HUES48 (cell line): ENCODE data around the gene PPM1L.

ENCODE experiments used
- H3K27ac ChIP-seq: one replicate; pipeline ENCODE4 v1.7.0; 2013; ENCODE audit warnings: low read depth, low read length, inconsistent platforms
- H3K27me3 ChIP-seq: 2 replicates; pipeline ENCODE4 v1.6.1; 2013; ENCODE audit warnings: mild to moderate bottlenecking, low read length; ENCODE audit not compliant: control insufficient read depth, insufficient read depth
- H3K36me3 ChIP-seq: 2 replicates; pipeline ENCODE4 v1.6.1; 2013; ENCODE audit warnings: low read length; ENCODE audit not compliant: control insufficient read depth, insufficient read depth
- H3K4me1 ChIP-seq: 2 replicates; pipeline ENCODE4 v1.6.1; 2013; ENCODE audit warnings: mild to moderate bottlenecking, low read length; ENCODE audit not compliant: control insufficient read depth, insufficient read depth
- H3K4me3 ChIP-seq: 2 replicates; pipeline ENCODE4 v1.5.1; 2013; ENCODE audit warnings: mild to moderate bottlenecking, low read depth, low read length
- H3K9ac ChIP-seq: 2 replicates; pipeline ENCODE4 v1.6.1; 2013; ENCODE audit warnings: mild to moderate bottlenecking, low read depth, low read length, moderate library complexity
- H3K9me3 ChIP-seq: 2 replicates; pipeline ENCODE4 v1.6.1; 2013; ENCODE audit warnings: low read length; ENCODE audit not compliant: control insufficient read depth, insufficient read depth

PPM1L gene

DNA sequence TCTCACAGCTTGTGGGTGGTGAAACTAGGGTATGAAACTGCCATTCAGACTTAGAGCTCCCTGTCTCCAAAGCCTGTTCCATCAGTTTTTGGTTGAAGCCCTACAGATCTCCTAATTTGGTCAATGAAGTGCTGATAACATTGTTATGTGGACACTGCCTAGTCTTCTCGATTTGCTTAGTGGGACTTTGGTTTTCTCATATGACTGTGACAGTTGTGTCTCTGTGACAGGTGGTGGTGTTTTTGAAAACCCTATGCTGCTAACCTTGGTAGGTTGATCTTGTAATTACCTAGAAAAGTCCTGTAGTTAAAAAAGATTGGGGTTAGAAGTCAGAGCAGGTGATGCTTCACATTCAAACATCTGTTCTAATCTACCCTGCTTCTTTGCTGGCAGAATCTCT lies 9.2 kb downstream of the PPM1L start:
- H3K27ac ChIP-seq = no peak overlapping the region
- no peak overlapping the region for H3K9ac ChIP-seq
- no peaks in the 10 kb centered on the region for H3K4me1 ChIP-seq
- no peaks in the 10 kb centered on the region for H3K36me3 ChIP-seq
- no peaks in the 10 kb centered on the region for H3K9me3 ChIP-seq
- H3K27me3 ChIP-seq = no peaks in the 10 kb centered on the region
- H3K4me3 ChIP-seq = no peak overlapping the region

DNA sequence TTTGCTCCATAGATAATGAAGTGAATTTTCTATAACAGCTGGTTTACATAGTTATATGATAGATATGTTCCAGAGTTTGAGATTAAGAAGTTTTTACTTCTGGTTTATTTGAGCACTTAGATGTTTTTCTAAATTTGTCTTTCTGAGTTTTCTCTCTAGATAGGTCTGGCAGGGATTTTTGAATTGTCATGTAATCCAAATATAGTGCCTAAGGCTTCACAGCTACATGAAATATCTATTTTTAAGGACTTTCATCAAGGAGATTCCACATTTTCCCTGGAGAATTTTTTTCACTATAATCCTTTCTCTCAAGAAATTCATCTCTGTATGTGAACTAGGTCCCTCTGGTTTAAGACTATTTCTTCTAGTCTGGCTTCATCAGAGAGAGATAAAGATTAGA lies 12.0 kb downstream of the PPM1L start:
- Histone ChIP-seq H3K9ac (no peak overlapping the region), H3K4me3 (no peak overlapping the region), H3K36me3 (no peaks in the 10 kb centered on the region)

DNA sequence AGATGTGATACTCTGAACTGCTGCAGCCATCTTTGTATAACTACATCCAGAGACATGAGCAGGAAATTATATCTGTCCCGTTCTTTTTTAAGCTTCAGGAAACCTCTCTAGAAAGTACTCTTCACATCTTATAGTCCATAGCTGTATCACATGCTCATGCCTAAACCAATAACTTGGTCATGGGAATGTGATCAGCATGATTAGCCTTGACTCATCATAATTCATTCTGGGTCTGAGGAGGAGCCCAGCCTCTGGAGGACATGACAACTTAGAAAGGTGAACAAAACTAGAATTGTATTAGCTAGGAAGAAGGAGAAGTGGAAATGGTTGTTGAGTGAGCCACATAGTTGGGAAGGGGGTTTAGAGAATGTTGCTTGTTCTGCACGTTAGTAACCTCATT lies 12.9 kb downstream of the PPM1L start:
- Histone ChIP-seq H3K27me3 (no peaks in the 10 kb centered on the region), H3K4me1 (no peaks in the 10 kb centered on the region), H3K27ac (no peak overlapping the region), H3K9me3 (no peaks in the 10 kb centered on the region), H3K9ac (no peak overlapping the region), H3K4me3 (no peak overlapping the region), H3K36me3 (no peaks in the 10 kb centered on the region)

More for the DNA sequence above, 12.0 kb downstream of the PPM1L start:
- no peaks in the 10 kb centered on the region for H3K27me3 ChIP-seq
- no peaks in the 10 kb centered on the region for H3K9me3 ChIP-seq
- no peak overlapping the region for H3K27ac ChIP-seq
- H3K4me1 ChIP-seq = no peaks in the 10 kb centered on the region

DNA sequence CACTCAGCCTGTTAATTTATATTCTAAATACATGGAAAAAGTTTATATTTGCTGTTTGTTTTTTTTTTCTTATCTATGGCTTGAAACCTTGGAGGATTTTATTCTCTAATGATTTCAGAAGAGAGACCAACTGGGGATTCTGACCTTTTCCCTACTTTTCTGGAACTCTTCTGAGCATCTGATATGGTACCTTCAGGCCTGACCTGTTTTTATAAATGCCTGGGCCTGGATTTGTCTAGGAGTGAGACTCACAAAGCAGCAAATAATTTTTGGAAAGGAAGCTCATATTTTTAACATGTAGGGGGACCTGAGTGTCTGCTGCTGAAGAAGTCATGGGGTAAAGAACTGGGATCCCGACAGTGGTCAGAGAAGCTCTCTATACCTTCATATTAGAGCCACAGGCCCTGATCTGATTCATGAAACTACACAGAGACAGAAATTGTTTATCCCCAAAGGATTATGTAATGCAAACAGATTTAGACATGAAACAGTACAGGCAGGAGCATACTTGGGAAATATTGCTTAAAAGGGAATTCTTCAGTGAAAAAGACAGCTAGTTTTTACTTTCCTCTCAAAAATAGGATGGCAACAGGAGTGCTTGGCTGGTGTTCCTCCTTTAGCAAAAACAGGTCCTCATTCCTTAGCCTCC lies 15.9 kb downstream of the PPM1L start:
- H3K9me3 ChIP-seq = no peaks in the 10 kb centered on the region
- H3K9ac ChIP-seq = no peak overlapping the region
- H3K4me1 ChIP-seq = no peaks in the 10 kb centered on the region
- H3K27me3 ChIP-seq = no peaks in the 10 kb centered on the region
- no peaks in the 10 kb centered on the region for H3K36me3 ChIP-seq
- H3K27ac ChIP-seq = no peak overlapping the region
- no peak overlapping the region for H3K4me3 ChIP-seq

- Histone ChIP-seq H3K4me3 (no peak overlapping the region), H3K27me3 (no peaks in the 10 kb centered on the region), H3K36me3 (no peaks in the 10 kb centered on the region), H3K9ac (no peak overlapping the region), H3K27ac (no peak overlapping the region), H3K9me3 (no peaks in the 10 kb centered on the region), H3K4me1 (no peaks in the 10 kb centered on the region)
These were observed 17.7 kb downstream of the PPM1L start for GRCh38 chr3:160773722-160774121.

- no peak overlapping the region for H3K4me3 ChIP-seq
- H3K9ac ChIP-seq = no peak overlapping the region
- H3K27ac ChIP-seq = no peak overlapping the region
- no peaks in the 10 kb centered on the region for H3K4me1 ChIP-seq
- no peaks in the 10 kb centered on the region for H3K36me3 ChIP-seq
- no peaks in the 10 kb centered on the region for H3K9me3 ChIP-seq
- H3K27me3 ChIP-seq = no peaks in the 10 kb centered on the region
These were observed 18.1 kb downstream of the PPM1L start for GRCh38 chr3:160774172-160774571.

DNA sequence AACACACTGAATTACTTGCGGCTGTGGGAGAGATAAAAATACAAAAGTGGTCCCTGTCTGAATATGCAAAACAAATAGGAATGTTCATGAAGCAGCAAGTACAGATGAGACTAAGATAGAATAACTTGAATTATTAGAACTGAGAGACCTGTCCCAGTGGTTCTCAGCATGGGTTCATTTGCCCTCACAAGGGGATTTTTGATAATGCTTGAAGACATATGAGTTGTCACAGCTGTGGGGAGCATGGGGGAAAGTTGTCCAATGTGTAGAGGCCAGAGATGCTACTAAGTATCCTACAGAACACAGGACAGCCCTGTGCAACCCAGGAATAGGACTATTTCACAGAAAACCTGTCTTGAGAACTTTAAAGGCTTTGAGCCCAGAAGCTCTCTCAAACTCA lies 22.4 kb downstream of the PPM1L start:
- Histone ChIP-seq H3K36me3 (no peaks in the 10 kb centered on the region), H3K9me3 (no peaks in the 10 kb centered on the region)

DNA sequence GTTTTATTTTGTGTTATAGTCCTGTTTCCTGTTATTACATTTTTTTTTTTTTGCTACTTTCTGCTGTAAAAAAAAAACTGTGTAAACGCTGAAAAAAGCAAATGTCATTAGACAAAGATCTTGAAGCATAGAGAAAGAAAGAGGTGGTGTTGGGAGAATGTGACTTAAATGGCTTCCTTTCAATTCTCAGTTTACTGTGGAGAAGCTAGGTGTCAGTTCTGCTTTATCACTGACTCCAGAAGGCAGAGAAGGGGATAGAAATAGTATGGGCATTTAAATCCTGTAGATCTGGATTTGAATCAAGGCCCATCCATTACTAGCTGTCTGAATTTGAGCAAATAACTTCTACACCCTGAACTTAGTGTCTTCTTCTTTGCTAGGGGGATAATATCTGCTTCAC lies 23.0 kb downstream of the PPM1L start:
- Histone ChIP-seq H3K9ac (no peak overlapping the region), H3K36me3 (no peaks in the 10 kb centered on the region), H3K4me3 (no peak overlapping the region), H3K27me3 (no peaks in the 10 kb centered on the region), H3K27ac (no peak overlapping the region), H3K4me1 (peaks cover under 1% of the 10 kb centered on the region; the same call in 1 of the 2 replicates), H3K9me3 (no peaks in the 10 kb centered on the region)

More for the DNA sequence above, 22.4 kb downstream of the PPM1L start:
- Histone ChIP-seq H3K4me1 (no peaks in the 10 kb centered on the region), H3K27me3 (no peaks in the 10 kb centered on the region), H3K27ac (no peak overlapping the region), H3K9ac (no peak overlapping the region), H3K4me3 (no peak overlapping the region)

- no peak overlapping the region for H3K9ac ChIP-seq
- no peaks in the 10 kb centered on the region for H3K9me3 ChIP-seq
- H3K4me1 ChIP-seq = peaks cover 11% of the 10 kb centered on the region
- H3K27me3 ChIP-seq = no peaks in the 10 kb centered on the region
- H3K27ac ChIP-seq = no peak overlapping the region
- no peaks in the 10 kb centered on the region for H3K36me3 ChIP-seq
- H3K4me3 ChIP-seq = no peak overlapping the region
These were observed 24.2 kb downstream of the PPM1L start for GRCh38 chr3:160780245-160780644.

DNA sequence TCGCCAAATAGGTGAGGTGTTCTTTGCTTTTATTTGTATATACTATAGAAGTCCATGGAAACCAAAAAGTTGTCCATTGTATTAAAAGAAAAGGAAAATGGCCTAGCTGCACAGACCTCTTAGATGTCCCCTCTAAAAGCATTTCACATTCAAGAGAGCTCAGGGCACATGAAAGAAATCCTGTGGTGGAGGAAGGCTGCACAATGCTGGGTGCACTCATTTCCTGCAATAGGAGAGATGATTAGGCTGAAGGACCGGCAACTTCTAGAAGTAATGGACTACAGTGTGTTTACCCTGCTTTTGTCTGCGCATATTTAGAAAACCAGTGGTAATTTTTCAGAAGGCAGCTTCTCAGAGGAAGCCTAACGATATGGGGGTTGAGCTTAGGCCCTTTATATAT lies 25.4 kb downstream of the PPM1L start:
- H3K36me3 ChIP-seq = no peaks in the 10 kb centered on the region
- H3K9ac ChIP-seq = no peak overlapping the region
- no peak overlapping the region for H3K27ac ChIP-seq
- H3K4me1 ChIP-seq = peaks cover 14% of the 10 kb centered on the region
- no peaks in the 10 kb centered on the region for H3K27me3 ChIP-seq
- H3K4me3 ChIP-seq = no peak overlapping the region
- H3K9me3 ChIP-seq = no peaks in the 10 kb centered on the region

GRCh38 chr3:160781863-160782262 lies 25.8 kb downstream of the PPM1L start:
- no peak overlapping the region for H3K27ac ChIP-seq
- H3K4me1 ChIP-seq = peaks cover 14% of the 10 kb centered on the region
- H3K9ac ChIP-seq = no peak overlapping the region
- peaks cover 1% of the 10 kb centered on the region; the same call in 1 of the 2 replicates for H3K9me3 ChIP-seq
- no peaks in the 10 kb centered on the region for H3K27me3 ChIP-seq
- H3K4me3 ChIP-seq = no peak overlapping the region
- no peaks in the 10 kb centered on the region; the same call in 1 of the 2 replicates for H3K36me3 ChIP-seq
